Stimulated activated CD4-positive, alpha-beta T cell treated with anti-CD3 and anti-CD28 coated beads, Interleukin-4, amount 100 ng/mL, for 1 hour (primary cell): Measurements from ENCODE around the gene OR8D1.
"Not testable (repeated sequence)": the region's sequence is repeated elsewhere in the genome, so short reads cannot be mapped to it uniquely, and the experiment has no call there.

Experiments
- DNase-seq: peaks from one replicate; pipeline ENCODE4 v3.0.0-alpha.2; 2020

The OR8D1 gene

DNA sequence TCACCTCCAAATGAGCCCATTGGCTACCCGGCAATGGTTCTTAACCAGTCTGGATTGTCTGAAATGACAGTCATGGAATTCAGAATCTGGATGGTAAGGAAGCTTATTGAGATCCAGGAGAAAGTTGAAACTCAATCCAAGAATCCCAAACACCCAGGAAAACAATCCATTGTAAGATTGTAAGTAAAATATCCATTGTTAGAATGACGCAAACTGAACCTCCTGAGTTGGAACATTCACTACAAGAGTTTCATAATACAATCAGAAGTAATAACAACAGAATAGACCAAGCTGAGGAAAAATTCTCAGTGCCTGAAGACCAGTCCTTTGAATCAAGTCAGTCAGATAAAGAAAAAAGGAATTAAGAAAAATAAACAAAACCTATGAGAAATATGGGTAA is 35.5 kb downstream of the OR8D1 start:
- no peak for DNase-seq

DNA sequence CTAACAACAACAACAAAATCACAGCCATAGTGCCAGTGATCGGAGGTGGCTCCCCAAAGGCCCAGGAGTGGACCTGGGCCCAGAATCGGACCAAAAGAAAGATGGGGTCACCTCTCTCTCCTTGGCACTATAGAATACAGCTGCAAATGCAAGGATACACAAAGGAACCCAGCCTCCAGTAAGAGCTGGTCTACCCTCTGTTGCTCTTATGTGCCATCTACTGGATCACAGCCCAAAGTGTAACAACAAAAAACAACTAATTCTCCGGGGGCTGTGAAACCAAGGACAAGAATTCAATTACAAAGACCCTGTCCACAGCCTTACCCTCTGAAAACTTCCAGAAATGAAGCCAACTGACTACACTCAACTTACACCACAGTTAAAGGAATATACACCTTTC is 35.9 kb downstream of the OR8D1 start:
- no peak for DNase-seq

DNA sequence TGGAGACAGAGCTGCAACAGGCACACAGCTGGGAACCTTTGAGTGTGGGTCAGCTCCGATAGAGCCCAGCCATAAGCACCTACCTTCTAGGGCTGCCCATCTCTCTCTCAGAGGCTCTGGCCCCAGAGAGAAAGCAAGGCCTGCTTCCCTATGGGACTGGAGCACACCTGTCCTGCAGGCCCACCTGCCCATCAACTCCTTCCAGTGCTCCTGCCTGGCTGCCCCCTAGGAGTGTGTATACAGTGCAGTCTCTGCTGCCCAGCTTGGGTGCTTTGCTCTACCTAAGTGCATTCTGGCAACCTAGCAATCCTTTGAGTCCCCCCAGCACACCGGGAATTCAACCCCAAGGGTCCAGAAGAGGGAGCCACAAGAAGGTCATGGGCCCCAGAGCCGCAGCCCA is 36.5 kb downstream of the OR8D1 start:
- no peak for DNase-seq

DNA sequence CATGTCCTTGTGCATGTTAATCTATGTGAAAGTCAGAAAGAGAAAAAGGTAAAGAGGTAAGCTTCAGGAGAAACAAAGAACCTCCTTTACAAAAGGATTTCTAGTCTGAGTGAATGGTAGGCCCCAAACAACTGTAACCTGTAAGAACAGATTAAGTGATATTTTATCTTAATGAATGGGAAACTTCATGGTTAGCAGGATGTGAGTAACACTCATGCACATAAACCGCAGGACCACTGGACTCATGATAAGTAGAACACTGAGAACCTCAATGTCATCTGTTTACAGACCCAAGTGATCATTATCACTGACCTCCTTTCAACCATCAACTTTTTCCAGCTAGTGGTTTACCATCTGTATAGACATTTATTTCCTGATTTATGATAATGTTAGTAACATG is 37.7 kb downstream of the OR8D1 start:
- no peak for DNase-seq

DNA sequence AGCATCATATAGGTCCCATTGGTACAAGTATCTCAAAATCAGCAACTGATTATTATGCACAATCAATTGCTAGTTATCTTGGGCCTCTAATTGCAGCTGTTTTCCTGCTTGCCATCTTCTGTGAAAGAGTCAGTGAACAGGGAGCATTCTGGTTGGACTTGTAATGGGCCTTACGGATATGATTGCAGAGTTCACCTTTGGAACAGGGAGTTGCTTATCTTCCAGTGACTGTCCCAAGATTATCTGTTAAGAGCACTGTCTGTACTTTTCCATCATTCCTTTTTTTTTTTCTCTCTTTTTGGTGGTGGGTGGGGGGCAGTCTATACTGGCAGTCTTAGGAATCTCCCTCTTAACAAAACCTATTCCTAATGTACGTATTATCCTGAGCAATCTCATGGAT is 39.7 kb downstream of the OR8D1 start:
- DNase-seq = no peak

DNA sequence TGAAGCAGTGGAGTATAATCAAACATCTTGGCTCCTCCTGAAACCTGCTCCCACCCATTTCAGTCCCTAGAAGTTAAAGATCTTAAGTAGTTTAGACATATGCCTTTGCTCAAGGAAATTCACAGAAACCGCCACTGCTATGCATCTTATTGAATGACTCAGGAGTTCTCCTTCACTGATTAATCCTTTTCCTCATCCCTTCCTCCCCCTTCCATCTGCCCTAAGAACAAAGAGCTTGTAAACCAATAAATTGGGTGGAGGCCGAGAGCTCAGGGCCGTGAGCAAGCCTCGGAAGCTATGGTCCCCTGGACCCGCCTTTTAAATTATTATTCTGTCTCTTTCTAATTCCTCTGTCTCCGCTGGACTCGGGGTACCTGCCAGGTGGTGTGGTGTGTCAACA is 42.9 kb downstream of the OR8D1 start:
- not testable (repeated sequence) for DNase-seq

DNA sequence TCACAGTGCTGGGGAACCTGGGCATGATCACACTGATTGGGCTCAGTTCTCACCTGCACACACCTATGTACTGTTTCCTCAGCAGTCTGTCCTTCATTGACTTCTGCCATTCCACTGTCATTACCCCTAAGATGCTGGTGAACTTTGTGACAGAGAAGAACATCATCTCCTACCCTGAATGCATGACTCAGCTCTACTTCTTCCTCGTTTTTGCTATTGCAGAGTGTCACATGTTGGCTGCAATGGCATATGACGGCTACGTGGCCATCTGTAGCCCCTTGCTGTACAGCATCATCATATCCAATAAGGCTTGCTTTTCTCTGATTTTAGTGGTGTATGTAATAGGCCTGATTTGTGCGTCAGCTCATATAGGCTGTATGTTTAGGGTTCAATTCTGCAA is 48.7 kb downstream of the OR8D1 start:
- DNase-seq = not testable (repeated sequence)

DNA sequence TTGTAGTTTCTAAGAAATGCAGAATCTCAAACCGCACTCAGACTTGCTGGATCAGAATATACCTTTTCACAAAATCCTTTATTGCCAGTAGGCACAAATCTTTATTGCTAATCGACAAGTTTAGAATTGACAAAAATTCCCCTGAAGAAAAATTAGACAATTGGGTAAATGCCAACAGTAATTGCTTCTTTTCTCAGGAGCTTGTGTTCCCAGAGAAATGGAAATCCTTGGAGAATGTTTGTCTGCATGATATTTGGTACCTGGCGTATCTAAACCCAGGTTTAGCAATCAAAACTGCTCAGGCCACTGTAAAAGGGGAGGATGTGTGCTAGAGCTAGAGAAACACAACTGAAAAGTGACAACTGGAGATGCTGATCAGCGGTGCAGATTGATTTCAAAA is 57.7 kb downstream of the OR8D1 start, which contains the start of gene OR8G5:
Gene OR8G5, plus strand, starts transcription at position 301 of the 400 bp plus-strand sequence. CDS start 8,556 bp downstream, outside the sequence.
- DNase-seq = no peak
